H9 (cell line): ENCODE measurements around the gene SOCS3. TPM values are rescaled to one million over a fixed set of nuclear protein-coding genes. Genes with fewer than 3 reads are reported as not detected.

Experiments used
- DNase-seq: peaks from one replicate; pipeline ENCODE4 v3.0.0-alpha.2; 2017
- H2AFZ ChIP-seq: one replicate; pipeline ENCODE4 v1.6.1; 2013; ENCODE audit warnings: mild to moderate bottlenecking, low read length, control low read depth, moderate library complexity
- H2AK5ac ChIP-seq: 2 replicates; pipeline ENCODE4 v1.6.1; 2013; ENCODE audit warnings: low read length, control low read depth, mixed read lengths; ENCODE audit not compliant: insufficient read length
- H2BK120ac ChIP-seq: one replicate; pipeline ENCODE4 v1.6.1; 2013; ENCODE audit warnings: low read depth, mild to moderate bottlenecking, low read length, control low read depth, inconsistent platforms; ENCODE audit not compliant: poor library complexity, severe bottlenecking
- H2BK12ac ChIP-seq: 2 replicates; pipeline ENCODE4 v1.6.1; 2013; ENCODE audit warnings: low read length, control low read depth, mixed read lengths, low read depth; ENCODE audit not compliant: insufficient read length
- H2BK15ac ChIP-seq: 2 replicates; pipeline ENCODE4 v1.6.1; 2013; ENCODE audit warnings: low read depth, low read length, control low read depth
- H2BK20ac ChIP-seq: one replicate; pipeline ENCODE4 v1.6.1; 2013; ENCODE audit warnings: low read depth, mild to moderate bottlenecking, low read length, control low read depth, inconsistent platforms; ENCODE audit not compliant: poor library complexity, severe bottlenecking
- H2BK5ac ChIP-seq: 2 replicates; pipeline ENCODE4 v1.6.1; 2013; ENCODE audit warnings: low read length, control low read depth, mixed read lengths; ENCODE audit not compliant: insufficient read length
- H3K14ac ChIP-seq: 2 replicates; pipeline ENCODE4 v1.6.1; 2013; ENCODE audit warnings: low read length, control low read depth; ENCODE audit not compliant: insufficient read depth
- H3K18ac ChIP-seq: 2 replicates; pipeline ENCODE4 v1.6.1; 2013; ENCODE audit warnings: low read depth, mild to moderate bottlenecking, mixed read lengths, low read length, control low read depth; ENCODE audit not compliant: insufficient read length
- H3K23ac ChIP-seq: 2 replicates; pipeline ENCODE4 v1.6.1; 2013; ENCODE audit warnings: low read length, control low read depth, mixed read lengths, low read depth; ENCODE audit not compliant: insufficient read length
- H3K23me2 ChIP-seq: 2 replicates; pipeline ENCODE4 v1.6.1; 2013; ENCODE audit warnings: low read depth, mild to moderate bottlenecking, mixed read lengths, low read length, control low read depth; ENCODE audit not compliant: insufficient read length, poor library complexity, severe bottlenecking
- H3K27ac ChIP-seq: 2 replicates; pipeline ENCODE4 v1.5.1; 2013; ENCODE audit warnings: low read length, control low read depth, mixed read lengths, low read depth; ENCODE audit not compliant: insufficient read length
- H3K27me3 ChIP-seq: 2 replicates; pipeline ENCODE4 v1.6.1; 2013; ENCODE audit warnings: low read length, control low read depth, inconsistent platforms; ENCODE audit not compliant: insufficient read depth
- H3K4ac ChIP-seq: 2 replicates; pipeline ENCODE4 v1.6.1; 2013; ENCODE audit warnings: low read depth, mild to moderate bottlenecking, control low read depth, inconsistent platforms, low read length, moderate library complexity
- H3K4me1 ChIP-seq: 2 replicates; pipeline ENCODE4 v1.6.1; 2013; ENCODE audit warnings: low read length, control low read depth, inconsistent platforms; ENCODE audit not compliant: insufficient read depth
- H3K4me2 ChIP-seq: 2 replicates; pipeline ENCODE4 v1.6.1; 2013; ENCODE audit warnings: low read length, control low read depth, mixed read lengths; ENCODE audit not compliant: insufficient read length, insufficient read depth
- H3K56ac ChIP-seq: 2 replicates; pipeline ENCODE4 v1.6.1; 2013; ENCODE audit warnings: low read depth, mild to moderate bottlenecking, mixed read lengths, low read length, control low read depth; ENCODE audit not compliant: insufficient read length
- H3K79me1 ChIP-seq: 2 replicates; pipeline ENCODE4 v1.6.1; 2013; ENCODE audit warnings: low read depth, mild to moderate bottlenecking, moderate library complexity, low read length, control low read depth, inconsistent platforms; ENCODE audit not compliant: insufficient read depth, poor library complexity, severe bottlenecking
- H3K79me2 ChIP-seq: 2 replicates; pipeline ENCODE4 v1.6.1; 2013; ENCODE audit warnings: low read length, control low read depth, inconsistent platforms; ENCODE audit not compliant: insufficient read depth
- H3K9ac ChIP-seq: 2 replicates; pipeline ENCODE4 v1.6.1; 2013; ENCODE audit warnings: low read length, control low read depth, mixed read lengths; ENCODE audit not compliant: insufficient read length; ENCODE audit errors: extremely low read depth
- H3K9me3 ChIP-seq: one replicate; pipeline ENCODE4 v1.6.1; 2013; ENCODE audit warnings: low read depth, low read length, inconsistent platforms; ENCODE audit not compliant: control insufficient read depth
- H3T11ph ChIP-seq: one replicate; pipeline ENCODE4 v1.6.1; 2013; ENCODE audit warnings: mild to moderate bottlenecking, low read length, control low read depth, inconsistent platforms
- H4K20me1 ChIP-seq: one replicate; pipeline ENCODE4 v1.6.1; 2013; ENCODE audit not compliant: control insufficient read depth, insufficient read length, insufficient read depth
- H4K5ac ChIP-seq: 2 replicates; pipeline ENCODE4 v1.6.1; 2013; ENCODE audit warnings: low read depth, mild to moderate bottlenecking, mixed read lengths, low read length, control low read depth; ENCODE audit not compliant: insufficient read length
- H4K8ac ChIP-seq: replicated peaks from 2 replicates; pipeline ENCODE4 v1.6.1; 2013; ENCODE audit warnings: low read length, control low read depth, mixed read lengths, low read depth; ENCODE audit not compliant: insufficient read length
- H4K91ac ChIP-seq: 2 replicates; pipeline ENCODE4 v1.6.1; 2013; ENCODE audit warnings: low read depth, mild to moderate bottlenecking, moderate library complexity, mixed read lengths, low read length, control low read depth; ENCODE audit not compliant: insufficient read length
- H3K27ac Mint-ChIP-seq, 3 experiments: 2 replicates in 2 of 3; 3 replicates in 1 of 3; pipeline ENCODE4 v1.8.0; 2020 to 2021; ENCODE audit warnings: mixed read lengths in 3 of 3, mild to moderate bottlenecking in 1 of 3, moderate library complexity in 1 of 3
- H3K27me3 Mint-ChIP-seq: 2 replicates; pipeline ENCODE4 v1.8.0; 2021; ENCODE audit warnings: low read depth, mild to moderate bottlenecking, moderate library complexity, mixed read lengths
- H3K36me3 Mint-ChIP-seq, 3 experiments: 2 replicates in 2 of 3; 3 replicates in 1 of 3; pipeline ENCODE4 v1.8.0; 2020 to 2021; ENCODE audit warnings: low read depth in 3 of 3, mixed read lengths in 3 of 3; ENCODE audit not compliant: insufficient read depth in 1 of 3
- H3K4me1 Mint-ChIP-seq, 2 experiments: 2 replicates each; pipeline ENCODE4 v1.8.0; 2020; ENCODE audit warnings: mixed read lengths in 2 of 2
- H3K4me3 Mint-ChIP-seq, 2 experiments: 2 replicates in 1 of 2; 3 replicates in 1 of 2; pipeline ENCODE4 v1.8.0; 2020 to 2021; ENCODE audit warnings: mild to moderate bottlenecking in 2 of 2, mixed read lengths in 2 of 2, moderate library complexity in 1 of 2
- H3K9me3 Mint-ChIP-seq, 2 experiments: 2 replicates in 1 of 2; 3 replicates in 1 of 2; pipeline ENCODE4 v1.8.0; 2020; ENCODE audit warnings: mild to moderate bottlenecking in 2 of 2, mixed read lengths in 2 of 2, moderate library complexity in 1 of 2
- CTCF ChIP-seq: fragments of 200-600 bp; sonication (generic); conservative IDR thresholded peaks from 3 replicates; pipeline ENCODE4 v1.8.0; 2021; ENCODE audit warnings: antibody characterized with exemption, mild to moderate bottlenecking
- WGBS: extraction: QIAGEN DNeasy Blood & Tissue Kit; methylation state at CpG from one replicate; pipeline ENCODE4 v1.1.7; 2013; ENCODE audit warnings: missing lambda C conversion rate, low lambda C conversion rate, mixed read lengths; ENCODE audit not compliant: insufficient read length; ENCODE audit errors: extremely low coverage; 5-methylcytosine and 5-hydroxymethylcytosine counted together
- total RNA-seq: library from RNA; stranded (reverse); gene quantifications from 2 replicates; pipeline ENCODE4 v1.2.1, GENCODE V29; 2021

Gene SOCS3
- total RNA-seq, 1 experiment from 2014 or later: 9.5 TPM

GRCh38 chr17:78368854-78369495, 9.1 kb upstream of the SOCS3 start:
- Histone ChIP-seq H2BK120ac (no peak overlapping the region), H3K27me3 (no peaks in the 10 kb centered on the region; the same call in 1 of the 2 replicates), H3K14ac (no peak overlapping the region), H4K91ac (no peak overlapping the region), H3K79me1 (no peaks in the 10 kb centered on the region), H4K20me1 (no peaks in the 10 kb centered on the region), H3K9ac (no peak overlapping the region), H3K4me2 (no peak overlapping the region), H2AK5ac (no peak overlapping the region), H3K79me2 (no peaks in the 10 kb centered on the region), H4K5ac (no peak overlapping the region), H2BK20ac (no peak overlapping the region), H3K23ac (no peak overlapping the region), H3K4ac (no peak overlapping the region), H3K18ac (no peak overlapping the region), H3T11ph (no peak overlapping the region), H3K56ac (no peak overlapping the region), H3K23me2 (no peaks in the 10 kb centered on the region), H3K4me1 (peaks cover 13% of the 10 kb centered on the region; the same call in 1 of the 2 replicates), H3K27ac (peak overlapping the region; percentile 80), H3K9me3 (no peaks in the 10 kb centered on the region), H2BK12ac (no peak overlapping the region), H2BK15ac (no peak overlapping the region), H2BK5ac (no peak overlapping the region), H4K8ac (no peak overlapping the region), H2AFZ (no peak overlapping the region)
- Mint-ChIP-seq H3K4me3 (peak overlapping the region in 1 of 2 experiments; percentile 32; a peak in 1 of 5 replicates), H3K4me1 (peaks cover 75 to 78% of the 10 kb centered on the region in 2 experiments), H3K36me3 (no peaks in the 10 kb centered on the region), H3K27me3 (no peaks in the 10 kb centered on the region; the same call in 1 of the 2 replicates), H3K9me3 (no peaks in the 10 kb centered on the region; a peak in 1 of 5 replicates), H3K27ac (peak overlapping the region; percentile 72 to 98 (median 88); a peak in 5 of 7 replicates)
- no CpG with 5 or more reads among the region's 8 CpGs for whole genome bisulfite sequencing
- no peak for TF ChIP-seq CTCF
- peak; percentile 58 for DNase-seq
